ENCODE data around the gene SLC25A11.

DNA sequence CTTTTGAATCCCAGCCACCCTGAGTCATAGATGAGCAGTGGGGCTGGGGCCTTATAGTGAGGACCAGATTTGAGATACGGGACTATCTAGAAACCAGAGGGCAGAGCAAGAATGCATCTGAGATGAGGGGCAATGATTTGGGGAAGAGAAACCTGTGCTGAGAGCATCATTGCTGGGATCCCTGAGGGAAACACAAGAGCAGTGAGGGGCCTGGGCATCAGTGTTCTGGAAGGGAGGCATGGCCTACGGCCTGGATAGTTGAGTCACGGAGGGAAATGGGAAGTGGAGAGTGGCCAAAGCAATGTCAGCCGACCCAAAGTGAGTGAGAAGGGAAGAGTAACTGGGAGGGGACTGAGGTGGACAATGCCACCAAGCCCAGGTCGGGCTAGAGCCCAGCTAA is 42.5 kb upstream of the SLC25A11 start:
- TF ChIP-seq CTCF (IDR thresholded peaks at IDR 0.05; ENCODE audit: insufficient read depth, low read length, poor library complexity, severe bottlenecking): no peak
- TF ChIP-seq EZH2phosphoT487 (conservative IDR thresholded peaks at IDR 0.05; ENCODE audit: low read length): no peak
